HT-29 (cell line): ENCODE results near the gene ZNF521. TPM values are rescaled to one million over a fixed set of nuclear protein-coding genes. Genes with fewer than 3 reads are reported as not detected.

ENCODE experiments used
- DNase-seq: peaks from one replicate; pipeline ENCODE4 v3.0.0-alpha.2; 2015; ENCODE audit warnings: low spot score
- total RNA-seq: library from RNA; depleted of rRNA; stranded (reverse); fragments of >200 nt; shearing (Covaris generic); gene quantifications from 2 replicates; pipeline ENCODE4 v1.2.3, GENCODE V29; 2014; rRNA removed

The ZNF521 gene
- total RNA-seq: 0.08 and 0.21 TPM in 2 replicates

DNA sequence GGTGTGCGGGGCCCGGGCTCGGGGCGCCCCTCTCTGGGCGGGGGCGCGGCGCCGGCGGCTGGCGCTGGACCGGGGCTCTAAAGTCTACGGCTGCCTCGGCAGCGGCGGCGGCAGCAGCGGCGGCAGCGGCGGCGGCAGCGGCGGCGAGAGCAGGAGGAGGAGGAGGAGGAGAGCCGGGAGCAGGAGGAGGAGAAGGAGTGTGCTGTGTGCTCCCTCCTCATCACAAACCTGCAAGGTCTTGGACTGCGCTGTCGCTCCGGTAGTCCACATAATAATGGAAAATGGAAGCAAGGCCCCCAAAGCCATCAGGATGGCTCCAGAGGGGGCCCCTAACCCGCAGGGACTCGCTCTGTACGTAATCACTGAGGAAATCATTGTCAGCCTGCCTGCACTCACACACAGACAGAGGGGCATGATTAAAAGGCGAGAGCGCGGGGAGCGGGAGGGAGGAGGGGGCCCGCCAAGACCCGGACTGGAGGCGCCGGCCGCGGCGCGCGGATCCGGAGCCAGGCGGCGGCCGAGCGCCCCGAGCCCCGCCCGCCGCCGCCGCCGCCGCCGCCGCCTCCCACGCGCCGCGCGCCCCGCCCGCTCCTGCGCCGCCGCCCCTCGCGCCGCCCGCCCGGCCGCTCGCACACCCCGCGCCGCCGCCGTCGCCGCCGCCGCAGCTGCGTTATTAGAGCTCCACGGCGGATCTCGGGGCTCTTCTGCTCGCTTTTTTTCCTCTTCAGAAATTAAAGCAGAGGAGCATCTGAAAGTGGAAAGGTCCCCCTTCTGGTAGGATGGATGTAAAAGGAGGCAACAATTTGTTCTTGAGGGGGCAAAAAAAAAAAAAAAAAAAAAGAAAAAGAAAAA, at the start of gene ZNF521:
ZNF521 (minus strand) TSS at position 390 of the 852 bp plus-strand sequence. CDS start 1,220 bp downstream, outside the sequence.
- DNase-seq: peak; percentile 42

GRCh38 chr18:25399554-25399953, 47.6 kb upstream of the ZNF521 start:
- no peak for DNase-seq

- DNase-seq: no peak
Measured at GRCh38 chr18:25392192-25392591, 40.2 kb upstream of the ZNF521 start.

DNA sequence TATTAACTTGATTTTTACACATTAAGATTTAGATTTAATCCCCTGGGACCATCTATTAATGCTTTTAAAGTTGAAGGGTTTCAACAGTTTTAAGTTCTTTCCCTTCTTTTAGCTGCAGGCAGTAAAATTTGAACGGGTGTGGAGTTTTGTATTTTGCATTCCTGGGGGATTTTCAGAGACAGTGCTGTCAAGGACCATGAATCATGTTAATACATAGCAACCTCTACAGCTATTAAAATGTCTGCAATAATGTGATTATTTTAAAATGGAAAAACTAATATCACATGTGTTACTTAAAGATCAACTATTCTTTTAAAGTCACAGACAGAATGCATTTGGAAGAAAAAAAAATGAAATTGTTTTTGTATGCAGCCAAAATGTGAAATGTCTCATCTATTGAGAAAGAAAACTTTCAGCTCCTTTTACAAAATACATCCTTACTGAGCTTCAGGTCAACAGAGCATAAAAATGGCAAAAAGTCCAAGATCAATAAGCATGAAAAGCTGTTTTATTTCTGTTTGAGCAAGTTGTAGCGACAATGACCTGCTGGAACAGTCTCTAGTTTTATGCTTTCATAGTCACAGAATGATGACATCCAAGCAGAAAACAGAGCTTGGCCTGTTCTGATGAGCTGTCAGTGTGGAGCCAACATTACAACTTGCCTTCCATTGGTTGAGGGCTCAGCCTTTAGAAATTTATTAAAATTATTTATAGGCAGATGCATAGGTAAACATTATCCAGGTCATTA, 21.6 kb upstream of the ZNF521 start:
- no peak for DNase-seq

DNA sequence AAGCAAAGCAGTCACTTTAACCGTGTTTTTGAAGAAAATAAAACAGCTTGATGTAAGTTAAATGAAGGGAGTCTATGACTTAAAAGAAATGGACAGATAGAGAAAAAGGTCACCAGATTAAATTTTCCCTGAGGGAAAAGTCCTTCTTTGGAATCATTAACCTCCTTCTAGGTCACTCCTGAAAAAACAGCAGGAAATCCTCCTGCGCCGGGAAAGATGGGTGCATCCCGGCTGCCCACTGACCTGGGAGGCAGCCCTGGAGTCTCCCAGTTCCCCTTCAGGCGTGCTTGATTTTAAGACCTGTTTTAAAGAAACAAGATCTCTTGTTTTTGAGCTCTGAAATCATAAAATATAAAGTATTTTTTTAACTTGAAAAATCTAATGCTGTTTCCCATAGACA, 18.4 kb upstream of the ZNF521 start:
- DNase-seq: no peak

DNA sequence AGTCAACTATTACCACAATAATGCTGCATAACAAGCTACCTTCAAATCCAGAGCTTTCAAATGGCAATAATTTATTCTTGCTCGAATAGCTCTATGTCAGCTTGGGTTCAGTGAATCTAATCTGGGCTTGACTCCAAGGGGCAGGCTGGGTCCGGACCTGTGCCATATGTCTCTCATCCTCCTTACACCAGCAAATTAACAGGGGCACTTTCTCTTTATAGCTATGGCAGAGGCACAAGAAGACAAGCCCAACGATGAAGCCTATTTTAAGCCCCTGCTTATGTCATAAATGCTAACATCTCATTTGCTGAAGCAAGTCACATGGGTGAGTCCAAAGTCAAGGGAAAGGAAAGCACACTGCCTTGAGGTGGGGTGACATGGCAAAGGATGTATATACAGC, 13.3 kb upstream of the ZNF521 start:
- no peak for DNase-seq

DNA sequence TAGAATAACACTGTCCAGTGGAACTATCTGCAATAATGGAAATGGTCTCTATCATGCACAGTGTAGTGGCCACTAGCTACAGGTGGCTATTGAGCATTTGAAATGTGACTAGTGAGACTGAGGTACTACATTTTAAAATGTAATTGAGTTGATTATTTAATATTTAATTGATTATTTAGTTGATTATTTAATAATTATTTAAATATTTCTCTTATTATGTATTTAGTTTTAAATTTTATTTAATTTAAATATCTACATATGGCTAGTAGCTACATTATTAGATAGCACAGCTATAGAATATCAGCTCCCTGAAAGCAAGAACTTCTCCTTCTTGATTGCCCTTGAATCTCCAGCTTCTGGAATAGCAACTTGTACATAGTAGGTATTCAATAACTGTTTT, 12.8 kb upstream of the ZNF521 start:
- no peak for DNase-seq

GRCh38 chr18:25360301-25360899, 8.4 kb upstream of the ZNF521 start:
- no peak for DNase-seq

- no peak for DNase-seq
Measured at GRCh38 chr18:25353080-25353479, 1.1 kb upstream of the ZNF521 start.

DNA sequence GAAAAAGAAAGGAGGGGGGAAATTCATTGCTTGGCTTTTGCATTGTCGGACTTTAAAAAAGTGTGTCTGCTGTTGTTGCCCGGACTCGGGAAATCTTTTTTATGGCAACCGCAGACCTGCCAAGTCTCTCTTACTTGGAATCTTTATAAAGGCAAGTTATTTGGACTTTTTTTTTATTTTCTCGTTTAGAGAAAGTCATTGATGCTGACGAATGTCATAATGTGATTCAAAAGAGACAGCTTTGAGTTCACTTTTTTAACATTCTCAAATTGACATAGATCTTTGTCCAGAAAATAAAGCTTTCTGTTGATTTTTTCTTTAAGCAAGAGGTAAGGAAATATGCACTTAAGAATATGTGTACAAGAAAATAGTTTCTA, 651 bp upstream of the ZNF521 start:
- DNase-seq: no peak

DNA sequence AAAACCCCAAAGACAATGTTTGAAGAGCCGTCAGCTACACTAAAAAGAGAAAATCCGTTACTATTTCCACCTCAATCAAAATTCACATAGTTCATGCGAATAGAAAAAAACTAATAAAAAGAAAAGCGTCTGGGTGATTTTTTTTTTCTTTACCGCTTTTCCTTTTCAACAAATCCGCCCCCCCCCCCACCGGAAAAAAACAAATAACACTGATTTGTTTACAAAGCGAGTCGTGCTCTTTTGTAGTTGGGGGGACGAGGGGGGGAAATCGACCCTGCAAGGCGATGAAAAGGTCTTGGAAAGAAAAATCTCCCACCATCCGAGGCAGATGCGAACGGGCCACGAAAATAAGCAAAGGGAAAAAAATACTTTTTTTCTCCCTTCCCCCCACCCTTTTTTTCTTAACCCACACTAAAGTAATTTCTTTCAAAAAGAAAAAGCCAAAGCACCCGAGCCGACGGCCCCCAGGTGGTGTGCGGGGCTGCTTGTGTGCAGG, 638 bp downstream of the ZNF521 start:
- DNase-seq: no peak

GRCh38 chr18:25350489-25351251, 1.3 kb downstream of the ZNF521 start:
- no peak for DNase-seq

- no peak for DNase-seq
Measured at GRCh38 chr18:25349926-25350487, 2.0 kb downstream of the ZNF521 start.

GRCh38 chr18:25349131-25349925, 2.6 kb downstream of the ZNF521 start:
- DNase-seq: no peak

GRCh38 chr18:25348386-25349130, 3.4 kb downstream of the ZNF521 start:
- DNase-seq: no peak

DNA sequence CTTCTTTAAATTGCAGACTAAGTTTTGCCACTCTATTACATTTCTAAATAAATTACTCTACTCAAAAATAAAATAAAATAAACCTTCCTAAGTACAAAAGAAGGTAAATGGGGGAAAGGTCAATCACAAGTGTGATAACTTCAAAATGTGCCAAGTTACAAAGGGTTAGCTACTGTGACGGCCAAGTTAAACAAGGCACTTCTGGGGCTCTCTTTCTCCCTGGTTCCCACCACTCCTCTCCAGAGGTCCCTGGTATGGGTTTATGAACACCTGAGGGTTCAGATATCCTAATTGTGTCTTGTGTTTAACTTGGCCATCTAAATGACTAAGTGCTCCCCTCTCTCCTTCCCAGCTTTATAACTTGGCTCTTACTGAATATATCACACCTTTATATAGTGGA, 5.4 kb downstream of the ZNF521 start:
- DNase-seq: no peak

DNA sequence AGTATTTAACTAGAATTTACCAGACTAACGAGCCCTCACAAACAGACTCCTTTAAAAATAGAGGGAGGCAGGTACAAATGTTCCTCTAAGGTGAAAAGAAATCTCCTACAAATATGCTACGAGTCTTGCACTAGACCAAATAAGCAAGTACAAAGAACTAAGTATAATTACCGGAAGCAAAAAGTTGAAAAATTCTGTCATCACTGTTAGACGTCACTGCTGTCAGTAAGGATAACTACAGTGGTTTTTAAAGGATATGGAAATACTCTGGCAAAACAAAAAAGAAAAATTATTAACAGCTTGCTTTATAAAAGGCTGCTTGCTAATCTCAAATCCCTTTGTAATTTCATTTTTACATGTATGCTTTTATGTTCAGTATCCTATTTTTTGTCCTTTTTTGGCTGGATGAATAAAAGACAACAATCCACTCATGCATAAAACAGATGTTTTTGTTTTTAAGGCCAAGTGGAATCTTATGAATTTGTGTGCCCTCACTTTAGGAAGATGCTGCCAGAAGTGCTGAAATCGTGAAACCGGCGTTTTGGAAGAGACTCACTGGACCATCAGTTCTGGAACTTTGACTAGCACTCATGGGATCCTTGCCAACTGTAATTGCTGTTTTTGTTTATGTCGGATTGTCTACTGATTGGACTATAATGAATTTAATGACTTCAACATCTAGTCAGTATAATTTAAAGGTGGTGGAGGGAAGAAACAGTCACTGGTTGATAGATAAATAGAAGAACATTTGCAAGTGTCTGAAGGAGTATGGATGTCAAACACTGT, 6.7 kb downstream of the ZNF521 start:
- DNase-seq: no peak

- no peak for DNase-seq
Measured at GRCh38 chr18:25341831-25342230, 10.1 kb downstream of the ZNF521 start.

- DNase-seq: no peak
Measured at GRCh38 chr18:25340762-25341161, 11.2 kb downstream of the ZNF521 start.
